Measurements from ENCODE around the gene SETBP1. TPM values are rescaled to one million over a fixed set of nuclear protein-coding genes. Genes with fewer than 3 reads are reported as not detected.

SETBP1 gene
- total RNA-seq, 1 experiment from 2014 or later: 0.23 TPM

DNA sequence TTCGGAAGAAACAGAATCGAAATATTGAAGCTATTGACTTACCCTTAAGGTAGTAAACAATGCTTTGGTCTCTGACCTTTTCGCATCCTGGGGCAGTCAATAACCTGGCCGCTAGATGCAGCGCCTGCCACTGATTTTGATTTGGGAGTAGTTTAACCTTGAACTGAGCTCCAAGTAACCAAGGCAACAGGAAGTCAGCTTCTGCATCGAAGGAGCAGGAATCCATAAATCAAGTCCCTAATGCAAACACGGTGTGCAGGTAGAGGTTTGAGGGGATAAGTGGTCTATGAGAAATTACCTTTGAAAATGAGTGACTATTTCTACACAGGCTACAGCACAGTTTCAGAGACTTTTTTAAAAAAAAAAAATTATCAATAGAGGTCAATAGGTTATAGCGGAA is 353.5 kb downstream of the SETBP1 start:
- no TSS peak for BruUV-seq (replicated peaks)
- CTCF ChIA-PET: no interaction called here

DNA sequence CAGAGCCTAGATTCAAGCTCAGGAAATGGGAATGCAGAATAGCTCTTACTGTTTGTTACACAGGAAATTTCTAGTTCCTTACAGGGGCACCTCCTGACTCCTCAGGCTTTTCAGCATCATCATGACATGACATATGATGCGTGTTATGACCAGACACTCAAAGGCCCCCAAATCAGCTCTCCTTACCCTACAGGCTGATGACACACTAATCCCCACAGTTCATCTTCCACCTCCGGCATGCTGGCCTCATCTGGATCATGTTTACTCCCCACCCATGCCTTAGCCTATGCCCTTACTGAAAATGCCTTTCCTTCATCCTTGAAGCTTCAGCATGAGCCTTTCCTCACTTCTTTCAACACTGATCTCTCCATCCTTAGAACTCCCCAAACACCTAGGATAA is 356.9 kb downstream of the SETBP1 start:
- no peak for DNase-seq (ENCODE audit: low read depth, low spot score)
- POLR2A ChIA-PET: no interaction called here
- H3K9me3 ChIP-seq (ENCODE audit: control insufficient read depth, insufficient read depth, low read depth, low read length): no peaks in the 10 kb centered on the region
- ATAC-seq: no peak
- TF ChIP-seq, protein P1, sequence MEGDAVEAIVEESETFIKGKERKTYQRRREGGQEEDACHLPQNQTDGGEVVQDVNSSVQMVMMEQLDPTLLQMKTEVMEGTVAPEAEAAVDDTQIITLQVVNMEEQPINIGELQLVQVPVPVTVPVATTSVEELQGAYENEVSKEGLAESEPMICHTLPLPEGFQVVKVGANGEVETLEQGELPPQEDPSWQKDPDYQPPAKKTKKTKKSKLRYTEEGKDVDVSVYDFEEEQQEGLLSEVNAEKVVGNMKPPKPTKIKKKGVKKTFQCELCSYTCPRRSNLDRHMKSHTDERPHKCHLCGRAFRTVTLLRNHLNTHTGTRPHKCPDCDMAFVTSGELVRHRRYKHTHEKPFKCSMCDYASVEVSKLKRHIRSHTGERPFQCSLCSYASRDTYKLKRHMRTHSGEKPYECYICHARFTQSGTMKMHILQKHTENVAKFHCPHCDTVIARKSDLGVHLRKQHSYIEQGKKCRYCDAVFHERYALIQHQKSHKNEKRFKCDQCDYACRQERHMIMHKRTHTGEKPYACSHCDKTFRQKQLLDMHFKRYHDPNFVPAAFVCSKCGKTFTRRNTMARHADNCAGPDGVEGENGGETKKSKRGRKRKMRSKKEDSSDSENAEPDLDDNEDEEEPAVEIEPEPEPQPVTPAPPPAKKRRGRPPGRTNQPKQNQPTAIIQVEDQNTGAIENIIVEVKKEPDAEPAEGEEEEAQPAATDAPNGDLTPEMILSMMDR (IDR thresholded peaks at IDR 0.05): no peak
- TF ChIP-seq SIN3A (IDR thresholded peaks at IDR 0.05; ENCODE audit: borderline replicate concordance, insufficient read depth, low read depth, low read length): no peak
- TF ChIP-seq, protein P2, sequence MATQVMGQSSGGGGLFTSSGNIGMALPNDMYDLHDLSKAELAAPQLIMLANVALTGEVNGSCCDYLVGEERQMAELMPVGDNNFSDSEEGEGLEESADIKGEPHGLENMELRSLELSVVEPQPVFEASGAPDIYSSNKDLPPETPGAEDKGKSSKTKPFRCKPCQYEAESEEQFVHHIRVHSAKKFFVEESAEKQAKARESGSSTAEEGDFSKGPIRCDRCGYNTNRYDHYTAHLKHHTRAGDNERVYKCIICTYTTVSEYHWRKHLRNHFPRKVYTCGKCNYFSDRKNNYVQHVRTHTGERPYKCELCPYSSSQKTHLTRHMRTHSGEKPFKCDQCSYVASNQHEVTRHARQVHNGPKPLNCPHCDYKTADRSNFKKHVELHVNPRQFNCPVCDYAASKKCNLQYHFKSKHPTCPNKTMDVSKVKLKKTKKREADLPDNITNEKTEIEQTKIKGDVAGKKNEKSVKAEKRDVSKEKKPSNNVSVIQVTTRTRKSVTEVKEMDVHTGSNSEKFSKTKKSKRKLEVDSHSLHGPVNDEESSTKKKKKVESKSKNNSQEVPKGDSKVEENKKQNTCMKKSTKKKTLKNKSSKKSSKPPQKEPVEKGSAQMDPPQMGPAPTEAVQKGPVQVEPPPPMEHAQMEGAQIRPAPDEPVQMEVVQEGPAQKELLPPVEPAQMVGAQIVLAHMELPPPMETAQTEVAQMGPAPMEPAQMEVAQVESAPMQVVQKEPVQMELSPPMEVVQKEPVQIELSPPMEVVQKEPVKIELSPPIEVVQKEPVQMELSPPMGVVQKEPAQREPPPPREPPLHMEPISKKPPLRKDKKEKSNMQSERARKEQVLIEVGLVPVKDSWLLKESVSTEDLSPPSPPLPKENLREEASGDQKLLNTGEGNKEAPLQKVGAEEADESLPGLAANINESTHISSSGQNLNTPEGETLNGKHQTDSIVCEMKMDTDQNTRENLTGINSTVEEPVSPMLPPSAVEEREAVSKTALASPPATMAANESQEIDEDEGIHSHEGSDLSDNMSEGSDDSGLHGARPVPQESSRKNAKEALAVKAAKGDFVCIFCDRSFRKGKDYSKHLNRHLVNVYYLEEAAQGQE (IDR thresholded peaks at IDR 0.05; ENCODE audit: insufficient read depth in 1 of 2, low read depth in 2 of 2, low read length in 1 of 2): no peak
- no peak for TF ChIP-seq POLR2AphosphoS5 (IDR thresholded peaks at IDR 0.05; ENCODE audit: low read depth, low read length)
- no peak for TF ChIP-seq TCF7L2 (IDR thresholded peaks at IDR 0.05; ENCODE audit: low read depth, low read length)
- intact Hi-C loops (cut with micrococcal nuclease; ENCODE audit: unreplicated experiment) (no loop called here), in situ Hi-C loops (cut with HindIII; ENCODE audit: low pct_unique_long_range_greater_than_20kb, low sequenced_read_pairs) (no loop called here)
- no peak overlapping the region for H3K27ac ChIP-seq (ENCODE audit: low read length)
- no peaks in the 10 kb centered on the region for H3K36me3 ChIP-seq (ENCODE audit: control insufficient read depth, insufficient read depth, low read length)
- no peak overlapping the region for H3K4me3 ChIP-seq (ENCODE audit: low read depth in 2 of 2, low read length in 2 of 2)
- no TSS peak for BruUV-seq (replicated peaks)
- H3K27me3 ChIP-seq (ENCODE audit: control insufficient read depth, insufficient read depth, low read length): no peaks in the 10 kb centered on the region
- H3K4me1 ChIP-seq (ENCODE audit: control insufficient read depth, insufficient read depth, low read length): no peaks in the 10 kb centered on the region
- CTCF ChIA-PET: no interaction called here

More for the DNA sequence above, 353.5 kb downstream of the SETBP1 start:
- TF ChIP-seq SIN3A (IDR thresholded peaks at IDR 0.05; ENCODE audit: borderline replicate concordance, insufficient read depth, low read depth, low read length) (no peak), POLR2AphosphoS5 (IDR thresholded peaks at IDR 0.05; ENCODE audit: low read depth, low read length) (no peak), TCF7L2 (IDR thresholded peaks at IDR 0.05; ENCODE audit: low read depth, low read length) (no peak)
- TF ChIP-seq, protein P2 (IDR thresholded peaks at IDR 0.05; ENCODE audit: insufficient read depth in 1 of 2, low read depth in 2 of 2, low read length in 1 of 2): no peak
- TF ChIP-seq, protein P1 (IDR thresholded peaks at IDR 0.05): no peak
- no peaks in the 10 kb centered on the region for H3K4me1 ChIP-seq (ENCODE audit: control insufficient read depth, insufficient read depth, low read length)
- intact Hi-C loops (cut with micrococcal nuclease; ENCODE audit: unreplicated experiment): no loop called here
- POLR2A ChIA-PET: no interaction called here
- H3K4me3 ChIP-seq (ENCODE audit: low read depth in 2 of 2, low read length in 2 of 2): no peak overlapping the region
- in situ Hi-C loops (cut with HindIII; ENCODE audit: low pct_unique_long_range_greater_than_20kb, low sequenced_read_pairs): no loop called here
- H3K27ac ChIP-seq (ENCODE audit: low read length): no peak overlapping the region
- H3K27me3 ChIP-seq (ENCODE audit: control insufficient read depth, insufficient read depth, low read length): no peaks in the 10 kb centered on the region
- H3K9me3 ChIP-seq (ENCODE audit: control insufficient read depth, insufficient read depth, low read depth, low read length): no peaks in the 10 kb centered on the region
- DNase-seq (ENCODE audit: low read depth, low spot score): no peak
- no peak for ATAC-seq
- no peaks in the 10 kb centered on the region for H3K36me3 ChIP-seq (ENCODE audit: control insufficient read depth, insufficient read depth, low read length)
